HG03439 (cell line): ENCODE measurements around the gene SNAPC5.
"Not testable (repeated sequence)": the region's sequence is repeated elsewhere in the genome, so short reads cannot be mapped to it uniquely, and the experiment has no call there.

Source experiments
- ATAC-seq: cut with Tn5 transposase; IDR thresholded peaks from one replicate; pipeline ENCODE4 v1.9.1; 2021; ENCODE audit warnings: mild to moderate bottlenecking, moderate library complexity; ENCODE audit not compliant: unreplicated experiment

Gene SNAPC5, protein sequence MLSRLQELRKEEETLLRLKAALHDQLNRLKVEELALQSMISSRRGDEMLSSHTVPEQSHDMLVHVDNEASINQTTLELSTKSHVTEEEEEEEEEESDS

GRCh38 chr15:66497502-66498455 is at the start of gene SNAPC5:
TSS of gene SNAPC5 (minus strand) at chr15:66497762. CDS start at chr15:66497731, 31 bp downstream.
- ATAC-seq: peak; percentile 83

DNA sequence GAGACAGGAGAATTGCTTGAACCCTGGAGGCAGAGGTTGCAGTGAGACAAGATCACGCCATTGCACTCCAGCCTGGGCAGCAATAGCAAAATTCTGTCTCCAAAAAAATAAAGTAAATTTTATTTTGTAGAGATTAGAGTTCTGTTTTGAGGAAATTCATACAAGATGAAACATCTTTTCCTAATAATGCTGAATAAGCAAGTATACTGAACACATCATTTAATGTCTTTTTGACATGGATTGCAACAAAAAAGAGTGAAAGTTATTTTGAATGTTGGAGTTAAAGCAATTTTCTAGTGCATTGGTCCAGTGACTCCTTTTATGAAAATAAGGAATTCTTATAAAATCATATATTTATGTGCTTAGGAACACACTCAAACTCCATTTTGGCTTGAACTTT is 47.7 kb upstream of the SNAPC5 start:
- no peak for ATAC-seq

GRCh38 chr15:66542896-66543295 is 45.3 kb upstream of the SNAPC5 start:
- ATAC-seq: no peak

- no peak for ATAC-seq
Observed at GRCh38 chr15:66535056-66535455, 37.5 kb upstream of the SNAPC5 start.

GRCh38 chr15:66524838-66525237 is 27.3 kb upstream of the SNAPC5 start:
- no peak for ATAC-seq

- ATAC-seq: no peak
Observed at GRCh38 chr15:66523926-66524325, 26.4 kb upstream of the SNAPC5 start.

DNA sequence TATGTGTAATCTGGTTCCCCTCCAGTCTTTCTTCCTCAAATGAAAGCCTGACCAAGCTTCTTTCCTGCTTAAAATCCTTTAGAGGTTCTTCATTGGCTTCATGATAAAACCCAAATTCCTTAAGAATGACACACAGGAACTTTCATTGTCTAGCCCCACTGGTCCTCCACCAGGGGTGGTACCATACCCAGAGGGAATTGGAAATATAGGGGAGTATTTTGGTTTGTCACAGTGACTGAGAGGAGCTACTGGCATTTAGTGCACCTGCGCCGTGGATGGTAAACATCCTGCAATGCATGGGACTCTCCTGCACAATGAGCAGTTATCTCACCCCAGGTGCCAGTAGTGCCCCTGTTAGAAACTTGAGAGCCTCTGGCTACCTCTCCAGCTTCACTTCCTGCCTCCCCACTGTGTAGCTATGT is 18.4 kb upstream of the SNAPC5 start:
- ATAC-seq: no peak

GRCh38 chr15:66514586-66514985 is 17.0 kb upstream of the SNAPC5 start:
- no peak for ATAC-seq

- ATAC-seq: no peak
Observed at GRCh38 chr15:66508293-66508883, 10.8 kb upstream of the SNAPC5 start.

- no peak for ATAC-seq
Observed at GRCh38 chr15:66505818-66506217, 8.3 kb upstream of the SNAPC5 start.

- ATAC-seq: peak; percentile 19
Observed at GRCh38 chr15:66505430-66505811, 7.9 kb upstream of the SNAPC5 start.

GRCh38 chr15:66504563-66505429 is 7.2 kb upstream of the SNAPC5 start, which contains the start of the genes RPL4 and ZWILCH:
TSS of gene RPL4 (minus strand) at chr15:66504855. CDS start at chr15:66504790, 65 bp downstream.
TSS of gene ZWILCH (plus strand) at chr15:66505326. CDS start at chr15:66505339, 13 bp downstream.
- ATAC-seq: peak; percentile 73

- ATAC-seq: no peak
Observed at GRCh38 chr15:66503780-66504562, 6.4 kb upstream of the SNAPC5 start.

- ATAC-seq: not testable (repeated sequence)
Observed at GRCh38 chr15:66503041-66503648, 5.6 kb upstream of the SNAPC5 start.

GRCh38 chr15:66502491-66502890 is 4.9 kb upstream of the SNAPC5 start:
- no peak for ATAC-seq

DNA sequence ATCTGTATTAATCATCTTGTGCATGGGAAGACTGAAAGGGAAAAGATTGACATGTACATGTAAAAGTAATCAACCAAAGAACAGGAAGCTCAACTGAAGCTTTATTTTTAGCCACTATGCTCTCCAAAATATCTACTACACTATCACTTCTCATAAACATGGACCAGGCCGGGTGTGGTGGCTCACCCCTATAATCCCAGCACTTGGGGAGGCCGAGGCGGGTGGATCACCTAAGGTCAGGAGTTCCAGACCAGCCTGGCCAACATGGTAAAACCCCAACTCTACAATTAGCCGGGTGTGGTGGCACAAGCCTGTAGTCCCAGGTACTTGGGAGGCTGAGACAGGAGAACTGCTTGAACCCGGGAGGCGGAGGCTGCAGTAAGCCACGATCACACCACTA is 2.8 kb upstream of the SNAPC5 start:
- not testable (repeated sequence) for ATAC-seq

DNA sequence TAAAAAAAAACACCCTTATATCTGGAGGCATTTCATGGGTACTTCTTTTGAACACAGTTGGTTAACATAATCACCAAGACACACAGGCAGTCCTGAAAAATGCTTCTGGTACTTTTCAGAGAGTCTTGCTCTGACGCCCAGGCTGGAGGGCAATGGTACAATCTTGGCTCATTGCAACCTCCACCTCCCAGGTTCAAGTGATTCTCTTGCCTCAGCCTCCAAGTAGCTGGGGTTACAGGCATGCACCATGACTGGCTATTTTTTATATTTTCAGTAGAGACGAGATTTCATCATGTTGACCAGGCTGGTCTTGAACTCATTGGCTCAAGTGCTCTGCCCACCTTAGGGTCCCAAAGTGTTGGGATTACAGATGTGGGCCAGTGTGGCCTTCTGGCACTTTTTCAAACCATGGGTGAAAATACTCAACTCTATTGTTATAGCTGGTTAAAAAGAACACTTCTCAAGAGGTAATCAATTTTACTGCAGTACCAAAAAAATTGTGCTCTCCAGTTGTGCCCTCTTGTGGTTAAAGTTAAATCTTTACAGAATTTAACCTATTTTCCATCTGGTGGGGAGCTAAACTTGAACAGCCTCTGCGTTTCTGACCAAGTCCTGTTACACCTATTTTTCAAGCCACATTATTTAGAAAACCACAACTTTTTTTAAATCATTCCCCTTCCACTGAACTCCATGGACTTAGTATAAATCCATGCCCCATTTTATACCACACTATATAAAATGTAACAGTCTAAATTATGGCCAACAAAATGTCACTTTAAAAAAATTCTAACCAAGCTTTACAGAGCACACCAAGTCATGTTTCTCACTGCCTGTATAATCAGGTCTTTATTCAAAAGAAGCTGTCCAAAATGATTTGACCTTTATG is 1.2 kb upstream of the SNAPC5 start:
- ATAC-seq: no peak

DNA sequence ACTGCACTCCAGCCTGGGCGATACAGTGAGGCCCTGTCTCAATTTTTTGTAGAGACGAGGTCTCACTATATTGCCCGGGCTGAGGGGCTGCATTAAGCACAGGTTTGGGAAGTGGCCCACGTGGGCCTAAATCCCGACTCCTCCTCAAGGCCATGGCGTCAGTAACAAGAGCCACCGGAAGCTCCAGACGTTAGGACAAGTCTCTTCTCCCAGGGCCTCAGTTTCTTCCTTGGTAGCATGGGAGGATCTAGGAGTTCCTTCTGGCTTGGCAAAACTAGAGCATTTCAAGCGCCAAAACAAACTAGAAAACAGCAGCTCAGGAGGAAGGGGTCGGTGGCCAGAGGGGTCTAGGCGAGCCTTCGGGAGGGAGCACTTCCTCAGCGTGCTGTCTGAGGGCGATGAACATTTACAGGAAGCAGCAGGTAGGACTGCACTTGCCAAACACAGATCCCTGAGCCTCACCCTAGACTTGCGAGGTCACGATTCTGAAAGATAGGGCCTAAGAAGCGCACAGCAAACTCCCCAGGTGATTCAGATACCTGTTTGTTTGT is 536 bp downstream of the SNAPC5 start:
- no peak for ATAC-seq
